Stimulated activated naive CD4-positive, alpha-beta T cell (primary cell): ENCODE results near the gene SNCAIP.

Experiments
- DNase-seq, 6 experiments: peaks; one replicate each; lab custom pipeline; 2025; lab: John Stamatoyannopoulos, UW

Gene SNCAIP

GRCh38 chr5:122426301-122426700 lies 114.3 kb downstream of the SNCAIP start:
- DNase-seq: no peak

DNA sequence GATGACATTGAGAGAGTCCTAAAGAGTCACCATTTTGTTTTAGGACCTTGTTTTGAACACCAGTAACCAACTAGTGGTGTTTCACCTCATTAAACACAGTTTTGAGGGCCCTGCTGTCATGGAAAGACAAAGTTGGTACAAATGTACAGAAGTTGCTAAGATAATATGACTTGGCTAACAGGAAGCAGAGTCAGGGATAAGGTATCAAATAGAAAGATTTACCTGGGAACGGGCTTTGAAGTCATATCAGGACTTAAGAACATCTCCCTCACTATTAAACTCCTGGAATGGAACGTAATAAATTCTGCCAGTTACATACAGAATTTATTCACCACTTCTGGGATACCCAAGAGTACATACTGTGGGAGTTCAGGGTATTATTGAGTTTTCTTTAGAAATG lies 115.6 kb downstream of the SNCAIP start:
- DNase-seq: no peak

GRCh38 chr5:122429545-122430318 lies 117.7 kb downstream of the SNCAIP start:
- DNase-seq: no peak

- no peak for DNase-seq
Observed at GRCh38 chr5:122430319-122430586, 118.2 kb downstream of the SNCAIP start.

GRCh38 chr5:122431298-122431697 lies 119.3 kb downstream of the SNCAIP start:
- DNase-seq: no peak

GRCh38 chr5:122434205-122434970 lies 122.4 kb downstream of the SNCAIP start:
- DNase-seq: no peak

GRCh38 chr5:122435234-122435633 lies 123.2 kb downstream of the SNCAIP start:
- no peak for DNase-seq

DNA sequence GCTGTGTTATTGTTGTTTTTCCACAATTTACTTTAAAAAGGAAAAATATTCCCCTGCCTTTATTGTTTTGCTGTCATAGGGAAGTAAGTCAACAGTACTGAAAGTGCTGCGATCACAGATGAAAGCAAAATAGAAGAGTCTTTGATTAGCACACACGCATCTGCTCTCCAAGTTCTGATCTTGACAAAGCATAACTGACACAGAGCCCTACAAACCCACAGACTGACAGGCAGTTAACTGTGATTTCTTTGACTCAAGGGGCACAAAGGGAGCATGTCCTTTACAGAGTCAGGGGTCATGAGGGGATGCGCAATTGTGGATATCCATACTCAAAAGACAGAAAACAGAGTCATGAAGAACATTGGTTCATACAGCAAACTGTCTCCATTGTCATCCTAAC lies 123.7 kb downstream of the SNCAIP start:
- no peak for DNase-seq

GRCh38 chr5:122436615-122437014 lies 124.6 kb downstream of the SNCAIP start:
- DNase-seq: no peak

GRCh38 chr5:122439645-122440044 lies 127.6 kb downstream of the SNCAIP start:
- no peak for DNase-seq

GRCh38 chr5:122442938-122443337 lies 130.9 kb downstream of the SNCAIP start:
- DNase-seq: no peak

DNA sequence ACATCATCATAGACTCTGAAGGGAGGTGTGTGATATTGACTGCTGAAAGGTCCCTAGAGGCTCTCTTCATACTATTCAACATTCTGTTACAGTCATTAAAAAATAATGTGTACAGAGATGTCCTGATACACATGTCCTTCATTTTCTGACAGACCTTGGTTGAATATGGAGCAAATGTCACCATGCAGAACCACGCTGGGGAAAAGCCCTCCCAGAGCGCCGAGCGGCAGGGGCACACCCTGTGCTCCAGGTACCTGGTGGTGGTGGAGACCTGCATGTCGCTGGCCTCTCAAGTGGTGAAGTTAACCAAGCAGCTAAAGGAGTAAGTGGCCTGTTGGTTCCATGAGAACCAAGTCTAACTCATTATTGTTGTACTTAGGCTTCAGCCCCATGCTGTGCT lies 132.4 kb downstream of the SNCAIP start:
- DNase-seq: no peak

DNA sequence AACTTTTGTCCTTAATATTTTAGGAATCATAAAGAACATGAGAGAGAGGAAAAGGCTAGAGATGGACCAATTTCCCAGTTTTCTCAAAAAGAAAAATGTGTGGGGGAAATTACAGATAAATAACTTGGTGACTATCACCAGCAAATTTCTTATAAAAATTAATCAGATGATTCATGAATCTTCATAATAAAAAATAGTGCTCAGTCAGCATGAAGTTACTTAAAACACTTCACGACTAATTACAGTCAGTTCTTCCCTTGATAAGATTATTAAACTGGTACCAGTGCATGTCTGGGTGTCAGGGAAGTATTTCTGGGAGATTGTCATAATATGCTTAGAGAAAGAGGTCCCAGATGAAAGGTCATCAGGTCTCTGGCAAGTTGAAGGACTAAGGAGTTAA lies 133.0 kb downstream of the SNCAIP start:
- DNase-seq: no peak

DNA sequence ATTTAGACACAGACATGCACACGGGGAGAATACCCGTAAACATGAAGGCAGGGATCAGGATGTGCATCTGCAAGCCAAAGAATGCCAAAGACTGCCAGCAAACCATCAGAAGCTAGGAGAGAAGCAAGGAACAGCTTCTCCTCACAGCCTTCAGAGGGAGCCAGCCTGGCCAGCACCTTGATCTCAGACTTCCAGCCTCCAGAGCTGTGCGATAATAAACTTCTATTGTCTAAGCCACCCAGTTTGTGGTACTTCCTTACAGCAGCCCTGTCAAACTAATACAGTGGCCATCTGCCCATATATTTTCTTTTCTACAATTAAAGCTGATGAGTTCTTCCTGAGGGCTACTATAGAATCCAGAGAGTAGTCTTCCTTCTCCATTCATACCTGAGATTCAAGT lies 135.0 kb downstream of the SNCAIP start:
- no peak for DNase-seq

- no peak for DNase-seq
Observed at GRCh38 chr5:122447879-122448278, 135.8 kb downstream of the SNCAIP start.

DNA sequence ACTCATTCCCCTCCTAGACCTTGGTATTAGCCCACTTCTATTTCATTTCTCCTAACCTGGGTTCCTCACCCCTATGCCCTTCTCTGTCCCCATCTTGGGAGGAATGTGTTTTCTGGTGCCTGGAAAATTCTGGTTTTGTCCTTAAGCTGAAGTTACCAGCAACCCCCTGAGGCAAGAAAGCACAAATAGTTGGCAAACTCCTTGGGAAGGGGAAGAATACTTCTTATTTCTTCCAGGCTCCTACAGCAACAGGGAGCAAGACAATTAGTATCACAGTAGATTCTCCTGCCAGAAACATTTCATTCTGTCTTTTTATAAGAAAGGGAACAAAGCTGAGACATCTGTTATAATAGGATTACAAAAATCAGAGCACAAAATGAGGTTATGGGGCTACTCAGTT lies 142.5 kb downstream of the SNCAIP start:
- DNase-seq: no peak

GRCh38 chr5:122455939-122456338 lies 143.9 kb downstream of the SNCAIP start:
- no peak for DNase-seq

DNA sequence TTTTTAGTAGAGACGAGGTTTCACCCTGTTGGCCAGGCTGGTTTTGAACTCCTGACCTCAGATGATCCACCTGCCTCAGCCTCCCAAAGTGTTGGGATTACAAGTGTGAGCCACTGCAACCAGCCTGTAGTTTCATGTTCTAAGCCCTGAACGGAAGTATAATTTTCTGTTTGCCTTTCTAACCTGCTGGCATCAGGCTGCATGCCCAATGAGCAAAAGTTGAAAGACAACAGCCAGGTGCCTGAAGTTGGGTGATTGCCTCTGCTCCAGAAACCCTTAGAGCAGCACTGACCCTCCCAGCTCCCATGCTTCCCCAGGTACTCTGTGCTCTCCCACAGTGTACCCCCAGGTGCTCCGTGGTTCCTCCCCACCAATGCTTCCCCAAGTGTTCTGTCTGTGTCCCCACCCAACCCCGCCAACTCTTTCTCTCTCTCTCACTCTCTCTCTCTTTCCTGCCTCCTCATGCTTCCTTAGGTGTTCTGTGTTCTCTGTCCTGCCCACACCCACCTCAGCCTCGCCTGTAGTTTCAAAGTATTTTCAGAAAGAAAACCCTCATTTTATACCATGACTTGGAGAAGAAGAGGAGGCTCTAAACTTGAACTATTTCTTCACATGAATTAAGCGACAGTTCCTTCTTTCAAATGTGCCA lies 145.3 kb downstream of the SNCAIP start:
- no peak for DNase-seq

GRCh38 chr5:122458278-122458872 lies 146.3 kb downstream of the SNCAIP start:
- DNase-seq: no peak

- DNase-seq: no peak
Observed at GRCh38 chr5:122462486-122462885, 150.4 kb downstream of the SNCAIP start.

GRCh38 chr5:122463221-122463620 lies 151.2 kb downstream of the SNCAIP start:
- no peak for DNase-seq

GRCh38 chr5:122464191-122464590 lies 152.2 kb downstream of the SNCAIP start:
- DNase-seq: no peak

GRCh38 chr5:122465031-122465577 lies 153.1 kb downstream of the SNCAIP start:
- no peak for DNase-seq
